Thoracic aorta endothelial cell (primary cell): ENCODE data around the gene ARTN. TPM values are rescaled to one million over a fixed set of nuclear protein-coding genes. Genes with fewer than 3 reads are reported as not detected.

Source experiments
- total RNA-seq: library from RNA; depleted of rRNA; stranded (reverse); fragments of >200 nt; gene quantifications from 2 replicates; pipeline ENCODE4 v1.2.3, GENCODE V29; 2012

ARTN gene, protein sequence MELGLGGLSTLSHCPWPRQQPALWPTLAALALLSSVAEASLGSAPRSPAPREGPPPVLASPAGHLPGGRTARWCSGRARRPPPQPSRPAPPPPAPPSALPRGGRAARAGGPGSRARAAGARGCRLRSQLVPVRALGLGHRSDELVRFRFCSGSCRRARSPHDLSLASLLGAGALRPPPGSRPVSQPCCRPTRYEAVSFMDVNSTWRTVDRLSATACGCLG
- 0.22 and 0.27 TPM in 2 replicates for total RNA-seq

DNA sequence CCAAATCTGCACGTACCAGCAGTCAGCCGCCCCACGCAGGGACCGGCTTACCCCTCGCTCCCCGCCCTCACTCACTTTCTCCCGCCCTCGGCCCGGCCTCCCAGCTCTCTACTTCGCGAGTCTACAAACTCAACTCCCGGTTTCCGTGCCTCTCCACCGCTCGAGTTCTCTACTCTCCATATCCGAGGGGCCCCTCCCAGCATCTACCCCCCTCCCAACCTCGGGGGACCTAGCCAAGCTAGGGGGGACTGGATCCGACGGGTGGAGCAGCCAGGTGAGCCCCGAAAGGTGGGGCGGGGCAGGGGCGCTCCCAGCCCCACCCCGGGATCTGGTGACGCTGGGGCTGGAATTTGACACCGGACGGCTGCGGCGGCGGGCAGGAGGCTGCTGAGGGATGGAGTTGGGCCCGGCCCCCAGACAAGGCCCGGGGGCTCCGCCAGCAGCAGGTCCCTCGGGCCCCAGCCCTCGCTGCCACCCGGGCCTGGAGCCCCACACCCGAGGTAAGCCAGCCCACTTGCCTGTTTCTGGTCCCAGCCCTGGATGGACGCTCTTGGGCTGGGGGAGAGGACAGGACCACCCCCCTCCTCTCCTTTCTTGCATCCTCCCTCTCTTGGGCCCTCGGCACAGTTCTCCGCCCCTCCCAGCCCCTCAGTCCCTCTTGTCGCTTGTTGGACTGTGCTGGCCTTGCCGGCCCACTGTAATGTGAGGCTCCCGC is at the start of gene ARTN:
Gene ARTN, plus strand, starts transcription at position 416 of the 715 bp plus-strand sequence. CDS start 1,856 bp downstream, outside the sequence.

DNA sequence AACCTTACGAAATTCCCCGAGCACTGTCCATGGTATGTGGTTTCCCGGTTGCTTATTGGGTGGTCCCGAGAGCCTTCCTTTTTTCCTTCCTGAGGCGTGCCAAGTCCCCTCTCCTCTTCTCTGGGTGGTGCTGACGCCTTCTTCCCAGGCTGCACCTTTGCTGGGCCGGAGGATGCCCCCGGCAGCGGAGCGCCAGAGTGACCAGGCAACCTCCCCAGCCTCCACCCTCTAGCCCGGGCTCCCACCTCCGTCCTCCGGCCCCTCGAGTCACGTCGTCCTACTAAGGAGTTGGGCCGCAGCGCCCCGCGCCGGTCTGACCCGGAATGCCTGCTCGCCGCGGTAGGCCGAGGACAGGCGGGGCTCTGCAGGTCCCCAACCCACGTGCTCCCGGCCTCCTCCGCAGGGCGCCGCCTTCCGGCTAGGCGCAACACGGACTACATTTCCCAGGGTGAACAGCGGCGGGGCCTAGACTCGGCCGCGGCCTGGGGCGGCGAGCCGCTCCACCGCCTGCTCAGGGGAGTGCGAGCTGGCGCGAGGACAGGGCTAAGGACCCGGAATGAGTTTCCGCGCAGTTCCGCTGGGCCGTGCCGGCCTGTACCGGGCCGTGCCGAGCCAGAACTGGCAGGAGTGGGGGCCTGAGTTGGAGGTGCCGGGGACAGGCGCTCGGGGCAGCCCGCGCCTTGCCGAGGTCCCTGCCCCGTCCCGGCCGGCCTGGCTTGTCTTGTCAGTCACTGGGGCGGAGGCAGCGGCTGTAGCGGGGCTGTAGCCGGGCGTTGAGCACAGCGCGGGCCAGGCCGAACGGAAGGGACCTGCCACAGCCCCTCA is 12.8 kb downstream of the ARTN start, which contains the start of gene IPO13:
Gene IPO13, plus strand, starts transcription at position 715 of the 825 bp plus-strand sequence. CDS start 651 bp downstream, outside the sequence.

DNA sequence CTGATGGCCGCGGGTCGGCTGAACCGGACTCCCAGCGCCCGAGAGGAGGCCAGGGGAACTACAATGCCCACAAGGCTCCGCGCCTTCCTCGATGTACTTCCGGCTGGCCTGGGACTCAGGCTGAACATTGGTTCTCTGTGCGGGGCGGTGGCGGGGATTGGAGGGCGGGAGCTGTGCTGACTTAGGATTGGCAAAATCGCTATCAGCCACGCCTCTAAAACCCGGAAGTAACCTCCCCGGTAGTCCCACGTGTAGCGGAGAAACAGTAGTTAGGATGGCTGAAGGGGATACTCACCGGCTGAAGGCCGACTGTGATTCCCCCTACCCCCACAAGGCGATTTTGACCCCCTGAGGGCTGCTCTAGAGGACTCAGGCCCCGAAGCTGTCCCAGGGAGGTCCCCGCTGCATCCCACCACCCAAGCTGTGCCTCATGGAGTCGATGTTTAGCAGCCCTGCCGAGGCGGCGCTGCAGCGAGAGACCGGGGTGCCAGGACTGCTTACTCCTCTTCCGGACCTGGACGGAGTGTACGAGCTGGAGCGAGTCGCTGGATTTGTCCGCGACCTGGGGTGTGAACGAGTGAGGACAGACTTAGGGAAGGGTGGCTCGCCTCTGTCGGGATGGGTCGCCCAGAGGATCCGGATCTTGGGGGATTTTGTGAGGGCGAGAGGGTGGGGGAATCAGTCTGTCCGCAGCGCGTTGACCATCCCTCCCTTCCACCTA is 36.3 kb downstream of the ARTN start, which contains the start of gene DPH2:
Gene DPH2, plus strand, starts transcription at position 265 of the 721 bp plus-strand sequence. Its CDS starts 166 bp downstream, at position 431.

DNA sequence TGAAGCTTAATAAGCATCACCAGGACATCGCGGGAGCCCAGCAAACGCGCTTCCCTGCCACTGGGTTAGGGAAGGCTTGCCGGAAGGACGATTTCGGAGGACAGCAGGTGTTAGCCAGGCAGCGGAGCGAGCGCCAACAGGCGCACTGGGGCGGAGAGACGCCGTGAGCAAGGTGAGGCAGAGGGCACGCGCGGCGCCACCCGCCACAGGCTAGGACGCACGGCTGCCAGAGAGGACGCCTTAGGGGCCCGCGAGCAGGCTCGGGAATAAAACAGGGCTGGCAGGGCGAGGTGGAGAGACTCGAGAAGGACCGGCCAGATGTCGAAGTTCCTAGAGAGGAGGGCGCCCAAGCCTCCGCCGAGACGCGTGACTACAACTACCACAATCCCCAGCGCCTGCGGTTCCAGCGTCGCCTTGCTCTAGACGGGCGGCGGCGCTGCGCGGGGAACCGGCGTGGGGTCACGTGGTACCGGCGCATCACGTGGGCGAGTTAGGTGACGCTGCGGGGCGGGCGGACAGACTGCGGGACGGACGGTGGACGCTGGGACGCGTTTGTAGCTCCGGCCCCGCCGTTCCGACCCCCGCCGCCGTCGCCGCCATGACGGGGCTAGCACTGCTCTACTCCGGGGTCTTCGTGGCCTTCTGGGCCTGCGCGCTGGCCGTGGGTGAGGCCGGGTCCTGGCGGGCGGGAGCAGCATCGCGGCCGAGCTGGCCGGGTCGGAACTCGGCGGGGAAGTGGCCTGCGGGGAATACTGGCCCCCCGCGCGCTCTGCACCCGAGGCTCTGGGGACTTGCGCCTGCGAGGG is 41.0 kb downstream of the ARTN start, which contains the start of gene ATP6V0B:
Gene ATP6V0B, plus strand, starts transcription at position 518 of the 806 bp plus-strand sequence. Its CDS starts 81 bp downstream, at position 599.

DNA sequence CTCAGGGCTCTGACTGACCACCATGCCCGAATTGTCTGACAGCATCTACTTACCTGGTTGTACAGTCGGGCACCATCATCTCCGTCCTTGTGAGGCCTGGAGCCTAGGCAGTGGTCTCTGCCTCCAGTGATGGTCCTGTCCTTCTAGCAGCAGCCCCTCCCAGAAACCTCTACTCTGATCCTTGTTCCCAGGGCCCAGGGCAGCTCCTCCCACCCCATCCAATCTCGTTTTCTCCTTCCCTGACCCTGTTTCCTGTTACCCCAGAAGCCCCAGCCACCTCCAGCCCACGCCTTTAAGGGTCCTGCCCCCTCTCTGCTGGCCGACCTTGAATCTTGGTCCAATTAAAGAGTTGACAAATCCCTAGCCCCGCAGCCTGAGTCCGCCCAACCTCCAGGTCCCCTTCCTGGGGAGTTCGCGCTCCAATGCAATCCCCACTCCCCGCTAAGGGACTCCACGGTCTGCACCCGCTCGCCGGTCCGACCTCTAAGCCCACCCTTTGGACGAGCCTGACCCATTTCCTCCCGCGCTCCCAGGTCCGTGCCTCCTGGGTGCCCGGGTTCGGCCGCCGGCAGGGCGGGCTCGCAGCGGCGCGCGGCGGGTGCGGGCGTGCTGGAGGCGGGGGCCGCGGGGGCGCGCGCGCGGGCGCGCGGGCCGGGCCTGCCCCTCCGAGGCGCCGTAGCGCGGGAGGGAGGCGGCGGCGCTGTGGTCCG is 45.1 kb downstream of the ARTN start, which contains the start of gene B4GALT2:
Gene B4GALT2, plus strand, starts transcription at position 660 of the 710 bp plus-strand sequence. CDS start 1,951 bp downstream, outside the sequence.

Other genes with a start within 250 kb of the ARTN start
- gene ST3GAL3, start 226.3 kb upstream of the ARTN start, total RNA-seq, result 22.2 and 23.6 TPM in 2 replicates
- gene IPO13, start 13.1 kb downstream of the ARTN start, total RNA-seq, result 15.4 and 17.2 TPM in 2 replicates
- 26.6 and 33.3 TPM in 2 replicates for gene DPH2, start 36.2 kb downstream of the ARTN start, total RNA-seq
- 65.3 and 68.6 TPM in 2 replicates for gene ATP6V0B, start 41.2 kb downstream of the ARTN start, total RNA-seq
- 63.6 and 74.7 TPM in 2 replicates for gene B4GALT2, start 45.4 kb downstream of the ARTN start, total RNA-seq
- gene CCDC24, start 57.8 kb downstream of the ARTN start, total RNA-seq, result 1.9 and 2.4 TPM in 2 replicates
- 0.86 and 0.93 TPM in 2 replicates for gene SLC6A9, start 97.7 kb downstream of the ARTN start, total RNA-seq
- not detected in 2 replicates for gene KLF17, start 185.0 kb downstream of the ARTN start, total RNA-seq
- not detected in 2 replicates for gene KLF18, start 207.8 kb downstream of the ARTN start, total RNA-seq